Breast epithelium (tissue), 4 donors: Measurements from ENCODE around the gene FANCF. TPM values are rescaled to one million over a fixed set of nuclear protein-coding genes. Genes with fewer than 3 reads are reported as not detected.
A peak's percentile ranks its signal among the peaks of the same experiment; 100 is the strongest.

ENCODE experiments used
- DNase-seq, 2 donors: peaks; one replicate each; pipeline ENCODE4 v3.0.0-alpha.2; 2019; ENCODE audit warnings: low spot score in 2 of 2
- H3K27ac ChIP-seq, 2 donors: fragments of 200-600 bp; sonication (generic) in 1 of 2; one replicate each; pipeline ENCODE4 v1.5.1; 2016 to 2019; ENCODE audit warnings: mild to moderate bottlenecking in 1 of 2
- H3K27me3 ChIP-seq, 2 donors: fragments of 200-600 bp; sonication (generic) in 1 of 2; one replicate each; pipeline versions ENCODE4 v1.5.1 to v1.6.0; 2017 to 2019; ENCODE audit warnings: control low read depth in 1 of 2, mild to moderate bottlenecking in 1 of 2
- H3K36me3 ChIP-seq: fragments of 200-600 bp; one replicate; pipeline ENCODE4 v1.5.1; 2019
- H3K4me1 ChIP-seq, 2 donors: fragments of 200-600 bp; sonication (generic); one replicate each; pipeline ENCODE4 v1.5.1; 2016 to 2019; ENCODE audit warnings: control low read depth in 1 of 2
- H3K4me3 ChIP-seq, 3 donors: fragments of 200-600 bp; sonication (generic); 1 replicate in 2 of 3; 2 replicates in 1 of 3; pipeline ENCODE4 v1.5.1; 2016 to 2019; ENCODE audit warnings: mild to moderate bottlenecking in 3 of 3, moderate library complexity in 2 of 3
- H3K9me3 ChIP-seq, 2 donors: fragments of 200-600 bp; sonication (generic) in 1 of 2; one replicate each; pipeline ENCODE4 v1.5.1; 2016 to 2019; ENCODE audit warnings: control low read depth in 1 of 2
- CTCF ChIP-seq, 3 donors: fragments of 450-650 bp; IDR thresholded peaks; one replicate each; pipeline ENCODE4 v1.5.1; 2016 to 2017; ENCODE audit warnings: antibody characterized with exemption in 3 of 3, mild to moderate bottlenecking in 3 of 3, moderate library complexity in 3 of 3
- POLR2A ChIP-seq: fragments of 450-650 bp; IDR thresholded peaks from one replicate; pipeline ENCODE4 v1.6.1; 2016; ENCODE audit warnings: antibody characterized with exemption, mild to moderate bottlenecking, moderate library complexity
- POLR2AphosphoS5 ChIP-seq, 3 donors: sonication (generic); formaldehyde crosslinking; IDR thresholded peaks; one replicate each; pipeline ENCODE4 v1.6.1; 2017; ENCODE audit warnings: antibody characterized with exemption in 3 of 3
- intact Hi-C: fragments of 100-400 bp; cut with DNase I; formaldehyde crosslinking; loops from one replicate; pipeline ENCODE4 v1.15.1; 2023; ENCODE audit warnings: low total_unique reads
- total RNA-seq, 3 donors: library from RNA; depleted of rRNA; stranded (reverse); fragments of >200 nt; gene quantifications; one replicate each; pipeline ENCODE4 v1.1.0, GENCODE V29; 2016

The FANCF gene, protein sequence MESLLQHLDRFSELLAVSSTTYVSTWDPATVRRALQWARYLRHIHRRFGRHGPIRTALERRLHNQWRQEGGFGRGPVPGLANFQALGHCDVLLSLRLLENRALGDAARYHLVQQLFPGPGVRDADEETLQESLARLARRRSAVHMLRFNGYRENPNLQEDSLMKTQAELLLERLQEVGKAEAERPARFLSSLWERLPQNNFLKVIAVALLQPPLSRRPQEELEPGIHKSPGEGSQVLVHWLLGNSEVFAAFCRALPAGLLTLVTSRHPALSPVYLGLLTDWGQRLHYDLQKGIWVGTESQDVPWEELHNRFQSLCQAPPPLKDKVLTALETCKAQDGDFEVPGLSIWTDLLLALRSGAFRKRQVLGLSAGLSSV
- 10 to 100 TPM in 1 of 3 donors, 1 to 10 TPM in 2; 3.5 to 12.1 (median 9.2) TPM for total RNA-seq

DNA sequence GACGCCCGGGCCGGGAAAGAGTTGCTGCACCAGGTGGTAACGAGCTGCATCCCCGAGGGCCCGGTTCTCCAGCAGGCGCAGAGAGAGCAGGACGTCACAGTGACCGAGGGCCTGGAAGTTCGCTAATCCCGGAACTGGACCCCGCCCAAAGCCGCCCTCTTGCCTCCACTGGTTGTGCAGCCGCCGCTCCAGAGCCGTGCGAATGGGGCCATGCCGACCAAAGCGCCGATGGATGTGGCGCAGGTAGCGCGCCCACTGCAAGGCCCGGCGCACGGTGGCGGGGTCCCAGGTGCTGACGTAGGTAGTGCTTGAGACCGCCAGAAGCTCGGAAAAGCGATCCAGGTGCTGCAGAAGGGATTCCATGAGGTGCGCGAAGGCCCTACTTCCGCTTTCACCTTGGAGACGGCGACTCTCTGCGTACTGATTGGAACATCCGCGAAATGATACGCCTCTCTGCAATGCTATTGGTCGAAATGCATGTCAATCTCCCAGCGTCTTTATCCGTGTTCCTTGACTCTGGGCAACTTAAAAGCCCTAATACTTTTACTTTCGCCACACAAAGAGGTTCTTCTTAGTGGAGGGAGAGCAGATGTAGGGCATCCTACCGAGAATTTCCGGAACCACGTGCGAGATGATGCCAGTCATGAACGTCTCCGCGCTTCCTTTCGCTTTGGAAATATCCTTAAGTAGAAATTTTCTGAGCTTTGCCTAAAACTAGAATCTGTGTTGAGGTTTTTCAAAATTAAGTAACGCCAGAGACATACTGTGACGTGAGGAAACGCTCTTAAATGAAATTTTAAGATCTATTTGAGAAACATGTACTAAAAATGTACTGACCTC, at the start of gene FANCF:
TSS of gene FANCF (minus strand) at position 376 of the 840 bp plus-strand sequence. CDS start at position 363, 13 bp downstream.
- DNase-seq = peak; percentile 92 to 96
- no peaks in the 10 kb centered on the region for H3K36me3 ChIP-seq
- no peaks in the 10 kb centered on the region for H3K27me3 ChIP-seq
- H3K9me3 ChIP-seq = no peaks in the 10 kb centered on the region
- H3K4me1 ChIP-seq = no peaks in the 10 kb centered on the region
- H3K27ac ChIP-seq = peak within 1 kb of the TSS; percentile 92 to 94
- H3K4me3 ChIP-seq = peak within 1 kb of the TSS; percentile 90 to 93 (median 90)
- TF ChIP-seq POLR2AphosphoS5 (IDR thresholded peaks at IDR 0.05) (peak in 2 of 3 donors; percentile 69 to 70), POLR2A (no peak)
- intact Hi-C loops = no loop called here

DNA sequence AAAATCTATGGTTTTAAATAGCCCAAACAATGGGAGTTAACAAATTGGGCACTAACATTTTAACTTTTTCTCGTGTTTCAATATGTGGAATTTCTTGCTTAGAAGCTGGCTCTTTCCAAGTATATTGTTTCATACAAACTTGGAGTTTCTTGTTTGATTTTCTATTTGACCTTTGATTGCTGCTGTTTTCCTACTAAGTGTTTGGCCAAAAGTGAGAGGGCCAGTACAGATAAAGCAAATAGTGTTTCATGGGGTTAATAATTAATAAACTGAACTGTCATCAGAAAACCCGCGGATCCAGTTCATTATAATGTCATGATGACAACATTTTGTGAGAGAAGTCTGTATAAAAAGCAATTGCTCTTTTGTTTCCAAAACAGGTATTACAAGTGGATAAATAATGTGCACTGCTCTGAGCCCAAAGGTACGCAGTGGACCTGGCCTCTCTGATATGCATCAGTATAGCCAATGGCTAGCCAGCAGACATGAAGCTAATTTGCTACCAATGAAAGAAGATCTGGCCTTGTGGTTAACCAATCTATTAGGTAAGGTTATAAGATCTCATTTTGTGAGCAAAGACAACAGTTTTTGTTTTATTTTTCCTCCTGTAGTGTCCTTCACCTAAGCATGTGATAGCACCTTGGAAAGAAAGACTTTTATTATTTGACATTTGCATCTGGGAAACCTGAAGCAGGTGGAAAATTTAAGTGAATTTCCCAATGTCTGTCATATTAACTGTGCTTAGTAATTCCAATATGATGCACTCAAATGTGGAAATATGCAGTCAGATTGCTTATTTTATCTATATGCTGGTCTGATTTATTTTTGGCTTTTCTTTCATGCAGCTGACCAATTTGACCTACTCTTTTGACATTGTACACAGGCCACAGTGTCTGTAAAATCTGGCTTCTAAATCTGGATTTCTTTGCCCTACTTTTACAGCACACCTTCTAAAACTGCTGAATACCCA, 49.1 kb upstream of the FANCF start:
- TF ChIP-seq POLR2AphosphoS5 (IDR thresholded peaks at IDR 0.05) (no peak), CTCF (IDR thresholded peaks at IDR 0.05) (no peak), POLR2A (no peak)
- intact Hi-C loops = no loop called here
- H3K36me3 ChIP-seq = no peaks in the 10 kb centered on the region
- H3K27ac ChIP-seq = no peak overlapping the region
- H3K4me3 ChIP-seq = no peak overlapping the region
- no peaks in the 10 kb centered on the region for H3K9me3 ChIP-seq
- no peaks in the 10 kb centered on the region for H3K4me1 ChIP-seq
- H3K27me3 ChIP-seq = no peaks in the 10 kb centered on the region
- no peak for DNase-seq

GRCh38 chr11:22671751-22672150, 46.1 kb upstream of the FANCF start:
- no peaks in the 10 kb centered on the region for H3K9me3 ChIP-seq
- no peak overlapping the region for H3K4me3 ChIP-seq
- intact Hi-C loops = no loop called here
- no peak overlapping the region for H3K27ac ChIP-seq
- no peak for DNase-seq
- H3K27me3 ChIP-seq = peaks cover 0 to 13% of the 10 kb centered on the region in 2 donors
- TF ChIP-seq POLR2AphosphoS5 (IDR thresholded peaks at IDR 0.05) (no peak), CTCF (IDR thresholded peaks at IDR 0.05) (no peak), POLR2A (no peak)
- H3K4me1 ChIP-seq = peaks cover 0 to 4% of the 10 kb centered on the region in 2 donors
- H3K36me3 ChIP-seq = no peaks in the 10 kb centered on the region

GRCh38 chr11:22670830-22671229, 45.2 kb upstream of the FANCF start:
- Histone ChIP-seq H3K27me3 (peaks cover 0 to 21% of the 10 kb centered on the region in 2 donors), H3K9me3 (no peaks in the 10 kb centered on the region), H3K27ac (no peak overlapping the region), H3K4me3 (no peak overlapping the region), H3K36me3 (no peaks in the 10 kb centered on the region), H3K4me1 (peaks cover 0 to 6% of the 10 kb centered on the region in 2 donors)
- intact Hi-C loops = no loop called here
- TF ChIP-seq CTCF (IDR thresholded peaks at IDR 0.05) = no peak
- no peak for TF ChIP-seq POLR2A
- no peak for TF ChIP-seq POLR2AphosphoS5 (IDR thresholded peaks at IDR 0.05)
- no peak for DNase-seq

GRCh38 chr11:22669368-22669767, 43.7 kb upstream of the FANCF start:
- peaks cover 0 to 6% of the 10 kb centered on the region in 2 donors for H3K4me1 ChIP-seq
- H3K36me3 ChIP-seq = no peaks in the 10 kb centered on the region
- no peak overlapping the region for H3K4me3 ChIP-seq
- H3K27me3 ChIP-seq = peaks cover 0 to 21% of the 10 kb centered on the region in 2 donors
- TF ChIP-seq POLR2AphosphoS5 (IDR thresholded peaks at IDR 0.05) = no peak
- TF ChIP-seq POLR2A = no peak
- no peak for TF ChIP-seq CTCF (IDR thresholded peaks at IDR 0.05)
- intact Hi-C loops = no loop called here
- no peaks in the 10 kb centered on the region for H3K9me3 ChIP-seq
- DNase-seq = no peak
- no peak overlapping the region for H3K27ac ChIP-seq
